Measurements from ENCODE around the gene MAEA. TPM values are rescaled to one million over a fixed set of nuclear protein-coding genes. Genes with fewer than 3 reads are reported as not detected.

MAEA gene
- total RNA-seq, 2 experiments from 2014 or later, result 61.5 to 63.2 TPM

- ChIA-PET POLR2A (interaction anchor here (0.6 to 2.5 kb wide), 3 partner anchors 14 to 31 kb away, joined by 4 to 14 read pairs (median 5); partner anchors contain the start of genes MAEA and UVSSA), CTCF (interaction anchor here (0.7 to 1.2 kb wide), 2 partner anchors 30 to 31 kb away, joined by 3 read pairs; no protein-coding TSS in a partner anchor)
- Histone ChIP-seq H3K4me3 (ENCODE audit: low read length) (no peak overlapping the region), H3K27ac (ENCODE audit: low read depth in 1 of 2, low read length in 2 of 2) (peak overlapping the region in 1 of 2 donors; percentile 21), H3K4me1 (ENCODE audit: insufficient read depth, low read length) (peaks cover 37% of the 10 kb centered on the region), H3K27me3 (ENCODE audit: control insufficient read depth in 1 of 2, insufficient read depth in 2 of 2, low read length in 2 of 2) (no peaks in the 10 kb centered on the region), H3K36me3 (ENCODE audit: insufficient read depth, low read length) (peaks cover 69% of the 10 kb centered on the region), H3K9me3 (ENCODE audit: control insufficient read depth in 1 of 2, insufficient read depth in 1 of 2, low read length in 2 of 2) (no peaks in the 10 kb centered on the region)
- H3K4me3 Mint-ChIP-seq, result peak overlapping the region; percentile 30
- H3K9me3 Mint-ChIP-seq, result no peaks in the 10 kb centered on the region
- ATAC-seq (ENCODE audit: poor library complexity) (peak; percentile 45), DNase-seq (peak in 2 of 14 experiments; percentile 26 to 49)
- peaks cover 28% of the 10 kb centered on the region for H3K4me1 Mint-ChIP-seq (ENCODE audit: low read depth)
- intact Hi-C loops (cut with DNase I, micrococcal nuclease), result no loop called here
- no peak for TF ChIP-seq CTCF (IDR thresholded peaks at IDR 0.05)
- no peaks in the 10 kb centered on the region for H3K27me3 Mint-ChIP-seq
- H3K36me3 Mint-ChIP-seq (ENCODE audit: low read depth), result peaks cover 84% of the 10 kb centered on the region
- H3K27ac Mint-ChIP-seq, result peak overlapping the region; percentile 78
These were observed 26.3 kb downstream of the MAEA start for GRCh38 chr4:1315836-1316536.

GRCh38 chr4:1316537-1317168 is 27.0 kb downstream of the MAEA start:
- ATAC-seq (ENCODE audit: poor library complexity), result no peak
- peaks cover 85% of the 10 kb centered on the region for H3K36me3 Mint-ChIP-seq (ENCODE audit: low read depth)
- CTCF ChIA-PET, result no interaction called here
- no peak for DNase-seq
- H3K4me3 ChIP-seq (ENCODE audit: low read length), result no peak overlapping the region
- no peaks in the 10 kb centered on the region for H3K27me3 ChIP-seq (ENCODE audit: control insufficient read depth in 1 of 2, insufficient read depth in 2 of 2, low read length in 2 of 2)
- intact Hi-C loops (cut with DNase I, micrococcal nuclease), result no loop called here
- H3K27me3 Mint-ChIP-seq, result no peaks in the 10 kb centered on the region
- H3K9me3 Mint-ChIP-seq, result no peaks in the 10 kb centered on the region
- H3K4me1 ChIP-seq (ENCODE audit: insufficient read depth, low read length), result peaks cover 30% of the 10 kb centered on the region
- H3K36me3 ChIP-seq (ENCODE audit: insufficient read depth, low read length), result peaks cover 69% of the 10 kb centered on the region
- POLR2A ChIA-PET, result interaction anchor here (0.6 to 2.5 kb wide), 3 partner anchors 13 to 30 kb away, joined by 4 to 14 read pairs (median 5); partner anchors contain the start of genes MAEA and UVSSA
- H3K9me3 ChIP-seq (ENCODE audit: control insufficient read depth in 1 of 2, insufficient read depth in 1 of 2, low read length in 2 of 2), result no peaks in the 10 kb centered on the region
- H3K27ac Mint-ChIP-seq, result no peak overlapping the region
- H3K4me1 Mint-ChIP-seq (ENCODE audit: low read depth), result peaks cover 21% of the 10 kb centered on the region
- H3K27ac ChIP-seq (ENCODE audit: low read depth in 1 of 2, low read length in 2 of 2), result no peak overlapping the region
- TF ChIP-seq CTCF (IDR thresholded peaks at IDR 0.05), result no peak
- no peak overlapping the region for H3K4me3 Mint-ChIP-seq

GRCh38 chr4:1317177-1318045 is 27.7 kb downstream of the MAEA start:
- no peak overlapping the region for H3K27ac Mint-ChIP-seq
- peaks cover 16% of the 10 kb centered on the region for H3K4me1 Mint-ChIP-seq (ENCODE audit: low read depth)
- peaks cover 81% of the 10 kb centered on the region for H3K36me3 Mint-ChIP-seq (ENCODE audit: low read depth)
- H3K27me3 Mint-ChIP-seq, result no peaks in the 10 kb centered on the region
- intact Hi-C loops (cut with DNase I, micrococcal nuclease), result no loop called here
- H3K27ac ChIP-seq (ENCODE audit: low read depth in 1 of 2, low read length in 2 of 2), result no peak overlapping the region
- H3K4me3 ChIP-seq (ENCODE audit: low read length), result no peak overlapping the region
- H3K9me3 Mint-ChIP-seq, result no peaks in the 10 kb centered on the region
- ChIA-PET POLR2A (interaction anchor here (1.8 kb wide), 1 partner anchor 29 kb away, joined by 9 read pairs; the partner anchor contains the start of gene UVSSA), CTCF (interaction anchor here (1.4 kb wide), 1 partner anchor 28 kb away, joined by 8 read pairs; no protein-coding TSS in a partner anchor)
- H3K9me3 ChIP-seq (ENCODE audit: control insufficient read depth in 1 of 2, insufficient read depth in 1 of 2, low read length in 2 of 2), result no peaks in the 10 kb centered on the region
- DNase-seq (no peak), ATAC-seq (ENCODE audit: poor library complexity) (no peak)
- H3K36me3 ChIP-seq (ENCODE audit: insufficient read depth, low read length), result peaks cover 72% of the 10 kb centered on the region
- H3K27me3 ChIP-seq (ENCODE audit: control insufficient read depth in 1 of 2, insufficient read depth in 2 of 2, low read length in 2 of 2), result no peaks in the 10 kb centered on the region
- peaks cover 23% of the 10 kb centered on the region for H3K4me1 ChIP-seq (ENCODE audit: insufficient read depth, low read length)
- no peak overlapping the region for H3K4me3 Mint-ChIP-seq
- TF ChIP-seq CTCF (IDR thresholded peaks at IDR 0.05), result no peak
